RWPE1 (cell line): ENCODE measurements around the gene KDM2A.
A peak's percentile ranks its signal among the peaks of the same experiment; 100 is the strongest.
"Not testable (repeated sequence)": the region's sequence is repeated elsewhere in the genome, so short reads cannot be mapped to it uniquely, and the experiment has no call there.

Source experiments
- CTCF ChIA-PET: fragments of 350-600 bp; sonication (Branson Sonifier 250); formaldehyde crosslinking; extraction: SDS; loops from one replicate; lab custom pipeline; 2021; lab: Yijun Ruan, JAX
- POLR2A ChIA-PET: fragments of 400-600 bp; formaldehyde crosslinking; extraction: SDS; loops from one replicate; lab custom pipeline; 2020; ENCODE audit warnings: antibody characterized with exemption; ENCODE audit not compliant: low non-redundant PET; lab: Yijun Ruan, JAX
- DNase-seq: peaks from one replicate; pipeline ENCODE4 v3.0.0; 2012; ENCODE audit warnings: low spot score
- H3K27ac ChIP-seq: fragments of 450-650 bp; 2 replicates; pipeline ENCODE4 v1.5.1; 2017
- CTCF ChIP-seq: fragments of 450-650 bp; conservative IDR thresholded peaks from 2 replicates; pipeline ENCODE4 v1.5.1; 2017; ENCODE audit warnings: low read depth, mild to moderate bottlenecking

The KDM2A gene

GRCh38 chr11:67213178-67213621, 94.1 kb downstream of the KDM2A start:
- no peak overlapping the region for H3K27ac ChIP-seq
- no peak for TF ChIP-seq CTCF
- POLR2A ChIA-PET = interaction anchor here (0.5 to 0.7 kb wide), 2 partner anchors 10 to 11 kb away, joined by 10 to 11 read pairs; no protein-coding TSS in a partner anchor
- CTCF ChIA-PET = no interaction called here
- no peak for DNase-seq

- no peak overlapping the region for H3K27ac ChIP-seq
- POLR2A ChIA-PET = no interaction called here
- CTCF ChIA-PET = interaction anchor here (0.7 to 1.0 kb wide), 2 partner anchors 16 to 108 kb away, joined by 3 to 6 read pairs; no protein-coding TSS in a partner anchor
- TF ChIP-seq CTCF = no peak
- DNase-seq = no peak
Observed at GRCh38 chr11:67227726-67228125, 108.7 kb downstream of the KDM2A start.

- no peak overlapping the region for H3K27ac ChIP-seq
- TF ChIP-seq CTCF = no peak
- DNase-seq = no peak
- CTCF ChIA-PET = interaction anchor here (0.5 kb wide), 1 partner anchor 18 kb away, joined by 3 read pairs; no protein-coding TSS in a partner anchor
- POLR2A ChIA-PET = interaction anchor here (0.6 to 0.7 kb wide), 2 partner anchors 9 kb away, joined by 3 read pairs; no protein-coding TSS in a partner anchor
Observed at GRCh38 chr11:67230406-67230805, 111.3 kb downstream of the KDM2A start.

GRCh38 chr11:67230886-67231285, 111.8 kb downstream of the KDM2A start:
- CTCF ChIA-PET = interaction anchor here (0.5 kb wide), 1 partner anchor 19 kb away, joined by 3 read pairs; no protein-coding TSS in a partner anchor
- POLR2A ChIA-PET = interaction anchor here (0.6 kb wide), 1 partner anchor 9 kb away, joined by 3 read pairs; no protein-coding TSS in a partner anchor
- no peak for DNase-seq
- no peak for TF ChIP-seq CTCF
- no peak overlapping the region for H3K27ac ChIP-seq

- POLR2A ChIA-PET = no interaction called here
Observed at GRCh38 chr11:67233584-67234190, 114.6 kb downstream of the KDM2A start.

GRCh38 chr11:67234571-67234970, 115.5 kb downstream of the KDM2A start:
- CTCF ChIA-PET, POLR2A ChIA-PET, DNase-seq: not testable (repeated sequence)
- peak overlapping the region; percentile 29 for H3K27ac ChIP-seq

More at GRCh38 chr11:67233584-67234190, 114.6 kb downstream of the KDM2A start:
- DNase-seq = no peak
- no peak overlapping the region for H3K27ac ChIP-seq
- TF ChIP-seq CTCF = no peak
- CTCF ChIA-PET = no interaction called here

GRCh38 chr11:67237574-67237973, 118.5 kb downstream of the KDM2A start:
- no peak overlapping the region for H3K27ac ChIP-seq
- CTCF ChIA-PET = no interaction called here
- TF ChIP-seq CTCF = no peak
- POLR2A ChIA-PET = no interaction called here
- DNase-seq = no peak
